Measurements from ENCODE around the gene DNAJB5.

- TF ChIP-seq SP1 (IDR thresholded peaks at IDR 0.05) (no peak), YY1 (IDR thresholded peaks at IDR 0.05) (no peak)
- TF ChIP-seq, protein P1, sequence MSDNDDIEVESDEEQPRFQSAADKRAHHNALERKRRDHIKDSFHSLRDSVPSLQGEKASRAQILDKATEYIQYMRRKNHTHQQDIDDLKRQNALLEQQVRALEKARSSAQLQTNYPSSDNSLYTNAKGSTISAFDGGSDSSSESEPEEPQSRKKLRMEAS (IDR thresholded peaks at IDR 0.05) = no peak
- TF ChIP-seq, protein P2, sequence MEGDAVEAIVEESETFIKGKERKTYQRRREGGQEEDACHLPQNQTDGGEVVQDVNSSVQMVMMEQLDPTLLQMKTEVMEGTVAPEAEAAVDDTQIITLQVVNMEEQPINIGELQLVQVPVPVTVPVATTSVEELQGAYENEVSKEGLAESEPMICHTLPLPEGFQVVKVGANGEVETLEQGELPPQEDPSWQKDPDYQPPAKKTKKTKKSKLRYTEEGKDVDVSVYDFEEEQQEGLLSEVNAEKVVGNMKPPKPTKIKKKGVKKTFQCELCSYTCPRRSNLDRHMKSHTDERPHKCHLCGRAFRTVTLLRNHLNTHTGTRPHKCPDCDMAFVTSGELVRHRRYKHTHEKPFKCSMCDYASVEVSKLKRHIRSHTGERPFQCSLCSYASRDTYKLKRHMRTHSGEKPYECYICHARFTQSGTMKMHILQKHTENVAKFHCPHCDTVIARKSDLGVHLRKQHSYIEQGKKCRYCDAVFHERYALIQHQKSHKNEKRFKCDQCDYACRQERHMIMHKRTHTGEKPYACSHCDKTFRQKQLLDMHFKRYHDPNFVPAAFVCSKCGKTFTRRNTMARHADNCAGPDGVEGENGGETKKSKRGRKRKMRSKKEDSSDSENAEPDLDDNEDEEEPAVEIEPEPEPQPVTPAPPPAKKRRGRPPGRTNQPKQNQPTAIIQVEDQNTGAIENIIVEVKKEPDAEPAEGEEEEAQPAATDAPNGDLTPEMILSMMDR (IDR thresholded peaks at IDR 0.05; ENCODE audit: low read depth, low read length, missing input control) = no peak
Observed at GRCh38 chr9:34974664-34975063, 14.9 kb upstream of the DNAJB5 start.
